OCI-LY7 (cell line): ENCODE measurements around the gene CYP3A7. TPM values are rescaled to one million over a fixed set of nuclear protein-coding genes. Genes with fewer than 3 reads are reported as not detected.

Experiments used
- BruUV-seq: library from RNA; stranded (reverse); fragments of 400-500 nt; replicated peaks from 2 replicates; lab custom pipeline; 2021; lab: Mats Ljungman, UMichigan
- CTCF ChIA-PET: fragments of 300-600 bp; sonication (Branson Sonifier 250); formaldehyde crosslinking; loops from one replicate; lab custom pipeline; 2022; ENCODE audit warnings: antibody characterized with exemption; ENCODE audit not compliant: unreplicated experiment; lab: Charles Lee
- POLR2A ChIA-PET: fragments of 300-600 bp; sonication (Branson Sonifier 250); formaldehyde crosslinking; loops from one replicate; lab custom pipeline; 2022; ENCODE audit warnings: antibody characterized with exemption; lab: Charles Lee
- DNase-seq: peaks from one replicate; pipeline ENCODE4 v3.0.0-alpha.2; 2015; ENCODE audit warnings: low spot score
- H2AFZ ChIP-seq: fragments of 200-600 bp; sonication (generic), shearing (Covaris generic); 2 replicates; pipeline ENCODE4 v1.6.1; 2014; ENCODE audit warnings: mild to moderate bottlenecking, antibody characterized with exemption, low read length, moderate library complexity
- H3K27ac ChIP-seq: fragments of 200-600 bp; sonication (generic); 2 replicates; pipeline ENCODE4 v1.5.1; 2014; ENCODE audit warnings: mixed run types, low read depth, mild to moderate bottlenecking, moderate library complexity, low read length, inconsistent platforms; ENCODE audit not compliant: poor library complexity, severe bottlenecking
- H3K36me3 ChIP-seq: fragments of 200-600 bp; sonication (generic); 2 replicates; pipeline ENCODE4 v1.6.1; 2014; ENCODE audit warnings: mild to moderate bottlenecking, antibody characterized with exemption, low read length, moderate library complexity, mixed read lengths; ENCODE audit not compliant: insufficient read depth
- H3K4me1 ChIP-seq: fragments of 200-600 bp; sonication (generic); 2 replicates; pipeline ENCODE4 v1.5.1; 2014; ENCODE audit warnings: mild to moderate bottlenecking, low read length; ENCODE audit not compliant: insufficient read depth, poor library complexity, severe bottlenecking
- H3K4me2 ChIP-seq: fragments of 200-600 bp; sonication (generic); 2 replicates; pipeline ENCODE4 v1.6.1; 2014; ENCODE audit warnings: mild to moderate bottlenecking, low read length
- H3K4me3 ChIP-seq: fragments of 200-600 bp; sonication (generic); 2 replicates; pipeline ENCODE4 v1.5.1; 2014; ENCODE audit warnings: mild to moderate bottlenecking, low read depth, low read length; ENCODE audit not compliant: poor library complexity, severe bottlenecking
- H3K79me2 ChIP-seq: fragments of 200-600 bp; sonication (generic); 2 replicates; pipeline ENCODE4 v1.6.1; 2016; ENCODE audit warnings: low read depth, mild to moderate bottlenecking, low read length, moderate library complexity, mixed read lengths; ENCODE audit not compliant: insufficient read depth
- H3K9me2 ChIP-seq: fragments of 200-600 bp; sonication (generic); 2 replicates; pipeline ENCODE4 v1.6.1; 2016; ENCODE audit warnings: mild to moderate bottlenecking, low read length, mixed read lengths; ENCODE audit not compliant: insufficient read depth
- H3K9me3 ChIP-seq: fragments of 200-600 bp; sonication (generic); 2 replicates; pipeline ENCODE4 v1.6.1; 2014; ENCODE audit warnings: mild to moderate bottlenecking, mixed run types, low read length, mixed read lengths
- H4K20me1 ChIP-seq: fragments of 200-600 bp; sonication (generic); 2 replicates; pipeline ENCODE4 v1.6.1; 2014; ENCODE audit warnings: mild to moderate bottlenecking, antibody characterized with exemption, low read length, moderate library complexity, mixed read lengths; ENCODE audit not compliant: insufficient read depth
- EZH2phosphoT487 ChIP-seq: fragments of 200-600 bp; sonication (generic); IDR thresholded peaks from 2 replicates; pipeline ENCODE4 v1.6.1; 2018; ENCODE audit warnings: low read depth, borderline replicate concordance, mild to moderate bottlenecking, mixed run types, antibody characterized with exemption, low read length, moderate library complexity, mixed read lengths
- intact Hi-C: fragments of 100-400 bp; cut with micrococcal nuclease; formaldehyde crosslinking; loops from one replicate; pipeline ENCODE4 v1.10.0; 2022; ENCODE audit not compliant: unreplicated experiment
- total RNA-seq, 2 experiments: library from RNA; depleted of rRNA in 1 of 2; stranded (reverse); fragments of >200 nt in 1 of 2; shearing (Covaris generic) in 1 of 2; gene quantifications; 2 replicates each; pipeline ENCODE4 v1.2.3, GENCODE V29; 2014 to 2022
- TF ChIP-seq, protein P1 (sequence below): fragments of 200-600 bp; sonication (generic); conservative IDR thresholded peaks from 2 replicates; pipeline ENCODE4 v1.5.1; 2014; ENCODE audit warnings: mild to moderate bottlenecking, antibody characterized with exemption, low read length, moderate library complexity, mixed read lengths

Gene CYP3A7
- total RNA-seq, 2 experiments from 2014 or later, result not detected

DNA sequence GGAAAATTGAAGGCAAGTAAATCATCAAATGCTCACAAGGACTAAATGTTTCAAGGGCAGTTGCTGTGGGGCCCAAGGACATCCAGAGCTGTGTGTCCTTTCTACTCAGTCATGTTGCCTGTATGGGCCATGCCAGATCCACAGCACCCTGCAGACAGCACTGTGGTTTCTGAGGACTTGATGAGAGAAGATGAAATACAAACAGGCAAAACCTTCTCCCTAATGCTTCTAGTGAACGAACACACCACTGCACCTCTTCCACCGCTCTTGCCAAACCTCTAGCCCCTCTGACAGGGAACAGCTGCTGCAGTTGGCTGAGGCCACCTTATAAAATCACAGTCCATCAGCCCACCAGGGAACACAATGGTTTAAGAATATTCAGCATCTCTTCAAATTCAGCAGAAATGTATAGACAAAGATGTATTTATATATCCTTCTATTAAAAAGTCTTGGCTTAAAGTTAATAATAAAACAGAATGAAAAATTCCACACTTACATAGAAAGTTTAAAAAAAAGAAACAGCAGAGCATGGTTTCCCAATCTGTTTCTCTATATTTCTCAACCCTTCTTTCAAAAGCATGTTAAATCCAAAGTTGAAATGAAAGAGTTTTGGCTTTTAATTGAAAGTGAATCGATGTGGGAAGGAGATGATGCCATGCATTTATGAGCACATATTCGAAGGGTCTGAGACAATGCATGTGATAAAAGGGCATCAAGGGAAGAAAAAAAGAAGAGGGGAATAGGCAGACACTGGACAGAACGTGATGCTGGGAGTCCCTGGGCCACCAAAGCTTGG, 14.0 kb downstream of the CYP3A7 start:
- Histone ChIP-seq H3K9me3 (no peaks in the 10 kb centered on the region), H4K20me1 (no peaks in the 10 kb centered on the region), H3K4me3 (no peak overlapping the region), H3K4me2 (no peak overlapping the region), H3K27ac (no peak overlapping the region), H3K9me2 (no peaks in the 10 kb centered on the region), H2AFZ (no peak overlapping the region), H3K79me2 (no peaks in the 10 kb centered on the region), H3K36me3 (no peaks in the 10 kb centered on the region), H3K4me1 (no peaks in the 10 kb centered on the region)
- no TSS peak for BruUV-seq
- ChIA-PET POLR2A (no interaction called here), CTCF (no interaction called here)
- DNase-seq, result no peak
- intact Hi-C loops, result no loop called here
- TF ChIP-seq, protein P1, sequence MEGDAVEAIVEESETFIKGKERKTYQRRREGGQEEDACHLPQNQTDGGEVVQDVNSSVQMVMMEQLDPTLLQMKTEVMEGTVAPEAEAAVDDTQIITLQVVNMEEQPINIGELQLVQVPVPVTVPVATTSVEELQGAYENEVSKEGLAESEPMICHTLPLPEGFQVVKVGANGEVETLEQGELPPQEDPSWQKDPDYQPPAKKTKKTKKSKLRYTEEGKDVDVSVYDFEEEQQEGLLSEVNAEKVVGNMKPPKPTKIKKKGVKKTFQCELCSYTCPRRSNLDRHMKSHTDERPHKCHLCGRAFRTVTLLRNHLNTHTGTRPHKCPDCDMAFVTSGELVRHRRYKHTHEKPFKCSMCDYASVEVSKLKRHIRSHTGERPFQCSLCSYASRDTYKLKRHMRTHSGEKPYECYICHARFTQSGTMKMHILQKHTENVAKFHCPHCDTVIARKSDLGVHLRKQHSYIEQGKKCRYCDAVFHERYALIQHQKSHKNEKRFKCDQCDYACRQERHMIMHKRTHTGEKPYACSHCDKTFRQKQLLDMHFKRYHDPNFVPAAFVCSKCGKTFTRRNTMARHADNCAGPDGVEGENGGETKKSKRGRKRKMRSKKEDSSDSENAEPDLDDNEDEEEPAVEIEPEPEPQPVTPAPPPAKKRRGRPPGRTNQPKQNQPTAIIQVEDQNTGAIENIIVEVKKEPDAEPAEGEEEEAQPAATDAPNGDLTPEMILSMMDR, result no peak
- no peak for TF ChIP-seq EZH2phosphoT487

- Histone ChIP-seq H3K4me2 (no peak overlapping the region), H3K79me2 (no peaks in the 10 kb centered on the region), H3K9me3 (no peaks in the 10 kb centered on the region), H3K4me1 (no peaks in the 10 kb centered on the region), H3K4me3 (no peak overlapping the region), H2AFZ (no peak overlapping the region), H3K36me3 (no peaks in the 10 kb centered on the region), H4K20me1 (no peaks in the 10 kb centered on the region), H3K27ac (no peak overlapping the region), H3K9me2 (no peaks in the 10 kb centered on the region)
- CTCF ChIA-PET, result no interaction called here
- DNase-seq, result no peak
- no TSS peak for BruUV-seq
- no peak for TF ChIP-seq EZH2phosphoT487
- TF ChIP-seq, protein P1, result no peak
- intact Hi-C loops, result no loop called here
- POLR2A ChIA-PET, result no interaction called here
These were observed 14.8 kb downstream of the CYP3A7 start for GRCh38 chr7:99719996-99720769.
